GM18858 (cell line): ENCODE measurements around the gene EMC1.
"Not testable (repeated sequence)": the region's sequence is repeated elsewhere in the genome, so short reads cannot be mapped to it uniquely, and the experiment has no call there.

Experiments used
- ATAC-seq: cut with Tn5 transposase; IDR thresholded peaks from one replicate; pipeline ENCODE4 v1.9.1; 2021; ENCODE audit not compliant: unreplicated experiment

Gene EMC1

DNA sequence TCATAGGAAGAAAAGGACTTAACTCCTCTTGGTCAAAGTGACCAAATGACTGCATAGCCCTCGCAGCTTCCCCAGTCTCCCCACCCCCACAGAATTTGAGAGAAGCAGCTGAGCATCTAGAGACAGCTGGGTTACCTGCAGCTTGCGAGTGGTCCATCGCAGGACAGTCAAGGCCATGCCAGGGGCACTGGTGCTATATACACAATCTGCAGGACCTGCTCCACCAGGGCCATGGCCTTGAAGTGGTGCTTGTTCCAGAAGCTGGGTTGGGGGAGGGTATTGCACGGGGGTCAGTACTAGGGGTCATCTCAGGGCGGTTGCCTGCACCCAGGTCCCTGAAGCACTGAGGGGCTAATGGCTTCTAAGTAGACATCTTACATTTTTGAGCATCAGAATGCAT lies 10.7 kb upstream of the EMC1 start:
- ATAC-seq: no peak

DNA sequence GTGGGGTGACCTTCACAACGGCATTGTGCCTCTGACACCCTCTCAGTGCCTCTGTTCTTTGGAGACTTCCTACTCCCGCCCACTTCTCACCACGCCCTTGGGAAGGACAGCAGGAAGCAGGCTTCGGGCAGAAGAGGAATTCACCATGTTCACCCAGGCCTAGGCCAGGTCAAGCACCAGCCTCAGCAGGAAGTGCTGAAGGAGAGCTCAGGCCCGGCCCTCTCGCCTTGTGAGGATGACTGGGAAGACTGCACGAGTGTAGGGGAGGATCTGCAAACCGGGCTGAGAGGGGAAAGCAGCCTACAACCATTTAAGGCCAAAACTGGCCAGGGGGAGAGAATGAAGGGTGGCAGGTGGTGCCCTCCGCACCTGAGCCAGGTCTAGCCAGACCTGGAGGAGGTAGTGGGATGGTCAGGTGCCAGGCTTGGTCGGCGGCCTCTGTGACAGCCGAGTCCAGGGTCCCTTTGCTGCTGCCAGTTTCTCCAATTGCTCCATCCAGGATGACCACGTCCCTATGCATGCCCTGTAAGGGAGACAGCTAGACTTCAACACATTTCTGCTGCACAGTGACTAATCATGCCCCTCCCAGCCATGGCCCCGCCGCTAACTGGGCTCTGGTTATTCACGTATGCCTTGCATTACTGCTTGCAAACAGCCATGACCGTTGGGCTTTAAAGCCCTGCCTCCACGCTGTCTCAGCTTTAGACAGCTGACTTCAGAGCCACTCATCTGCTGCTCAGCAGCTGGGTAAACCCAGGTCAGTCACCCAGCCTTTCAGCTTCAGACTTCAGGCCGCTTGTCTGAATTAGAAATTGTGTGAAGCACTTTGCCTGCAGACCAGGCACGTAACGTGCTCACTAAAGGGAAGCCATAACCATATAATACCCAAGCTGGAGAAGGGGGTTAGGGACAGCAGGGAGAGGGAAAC lies 9.2 kb upstream of the EMC1 start:
- no peak for ATAC-seq

DNA sequence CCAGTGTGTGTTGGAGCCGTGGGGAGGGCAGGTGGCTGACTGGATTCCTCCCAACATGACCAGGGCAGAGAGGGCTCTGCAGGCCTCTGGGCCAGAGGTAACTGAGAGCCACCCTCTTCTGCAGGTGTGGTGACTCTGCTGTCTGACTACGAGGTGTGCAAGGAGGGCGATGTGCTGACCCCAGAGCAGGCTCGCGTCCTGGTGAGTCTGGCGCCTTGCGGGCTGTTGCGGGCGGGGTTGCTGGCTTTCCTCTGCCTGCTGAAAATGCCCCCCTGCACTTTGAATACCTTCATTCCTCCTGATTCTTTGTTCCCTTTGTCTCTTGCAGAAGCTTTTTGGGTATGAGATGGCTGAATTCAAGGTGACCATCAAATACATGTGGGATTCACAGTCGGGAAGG lies 7.0 kb upstream of the EMC1 start:
- no peak for ATAC-seq

DNA sequence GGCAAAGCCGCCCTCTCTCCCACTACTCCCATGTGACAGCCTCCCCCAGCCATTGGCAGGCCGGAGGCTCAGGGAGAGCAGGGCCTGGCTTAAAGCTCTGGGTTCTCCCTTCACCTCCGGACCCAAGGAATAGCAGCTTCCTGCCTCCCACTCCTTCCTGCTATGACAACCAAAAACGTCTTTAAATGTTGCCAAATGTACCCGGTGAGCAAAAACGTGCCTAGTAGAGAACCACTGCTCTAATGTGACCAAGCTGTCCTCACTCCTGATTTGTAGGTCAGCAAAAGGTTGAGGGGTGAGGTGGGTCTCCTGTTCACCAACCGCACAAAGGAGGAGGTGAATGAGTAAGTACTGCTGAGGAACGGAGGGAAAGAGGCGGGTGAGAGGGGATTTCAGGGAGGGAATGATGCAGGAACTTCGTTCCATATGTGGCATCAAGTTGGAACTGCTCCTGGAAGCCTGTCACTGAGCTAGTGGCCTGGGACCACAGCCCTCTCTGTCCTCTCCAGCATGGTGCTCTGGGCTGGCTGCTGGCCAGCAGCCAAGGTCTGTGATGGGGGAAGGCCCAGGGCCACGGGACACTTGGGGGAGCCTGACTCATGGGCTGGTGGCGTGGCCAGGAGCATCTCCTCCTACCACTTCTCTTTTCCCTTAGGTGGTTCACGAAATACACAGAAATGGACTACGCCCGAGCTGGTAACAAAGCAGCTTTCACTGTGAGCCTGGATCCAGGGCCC lies 6.0 kb upstream of the EMC1 start:
- no peak for ATAC-seq

DNA sequence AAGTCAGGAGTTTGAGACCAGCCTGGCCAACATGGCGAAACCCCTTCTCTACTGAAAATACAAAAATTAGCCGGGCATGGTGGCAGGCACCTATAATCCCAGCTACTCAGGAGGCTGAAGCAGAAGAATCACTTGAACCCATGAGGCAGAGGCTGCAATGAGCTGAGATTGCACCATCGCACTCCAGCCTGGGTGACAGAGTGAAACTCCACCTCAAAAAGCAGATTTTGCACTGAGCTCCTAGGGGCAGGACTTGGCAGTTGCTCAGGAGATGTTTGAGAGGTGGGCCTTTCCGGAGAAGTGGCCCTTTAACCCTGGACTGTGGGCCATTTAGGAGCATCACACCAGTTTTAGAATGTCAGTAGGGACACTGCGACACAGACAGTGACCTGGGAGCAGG lies 5.0 kb upstream of the EMC1 start:
- ATAC-seq: not testable (repeated sequence)

DNA sequence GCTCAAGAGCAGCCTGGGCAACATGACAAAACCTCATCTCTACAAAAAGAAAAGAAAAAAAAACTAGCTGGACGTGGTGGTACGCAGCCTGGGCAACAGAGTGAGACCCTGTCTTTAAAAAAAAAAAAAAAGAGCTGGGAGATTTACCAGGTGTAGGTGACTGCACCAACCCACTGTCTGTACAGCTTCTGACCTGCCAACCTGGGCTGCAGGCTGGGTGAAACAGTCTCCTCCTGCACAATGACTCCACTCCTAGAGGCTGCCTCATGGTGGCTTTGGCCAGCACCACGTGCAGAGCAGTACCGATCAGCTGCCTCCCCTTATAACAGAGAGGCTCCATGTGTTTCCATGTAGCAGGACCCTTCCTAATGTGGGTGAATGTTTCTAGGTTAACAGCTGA lies 4.0 kb upstream of the EMC1 start:
- ATAC-seq: no peak

DNA sequence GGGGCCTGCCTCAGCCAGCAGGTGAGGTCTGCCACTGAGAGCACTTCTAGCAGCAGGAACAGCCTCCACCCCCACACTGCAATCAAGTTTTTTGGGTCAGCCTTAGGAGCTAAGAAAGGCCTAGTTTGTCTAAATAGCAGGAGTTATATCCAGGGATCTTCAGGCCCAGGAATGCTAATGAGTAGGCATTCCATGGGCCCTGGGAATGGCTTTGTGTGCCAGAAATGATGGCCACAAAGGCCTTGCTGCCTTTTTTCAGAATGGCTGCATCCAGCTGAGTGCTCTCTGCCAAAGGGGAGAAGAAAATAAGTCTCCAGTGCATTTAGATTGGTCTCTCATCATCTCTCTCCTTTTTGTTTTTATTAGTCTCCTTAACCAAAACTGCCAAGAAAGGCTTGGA lies 3.1 kb upstream of the EMC1 start:
- no peak for ATAC-seq

DNA sequence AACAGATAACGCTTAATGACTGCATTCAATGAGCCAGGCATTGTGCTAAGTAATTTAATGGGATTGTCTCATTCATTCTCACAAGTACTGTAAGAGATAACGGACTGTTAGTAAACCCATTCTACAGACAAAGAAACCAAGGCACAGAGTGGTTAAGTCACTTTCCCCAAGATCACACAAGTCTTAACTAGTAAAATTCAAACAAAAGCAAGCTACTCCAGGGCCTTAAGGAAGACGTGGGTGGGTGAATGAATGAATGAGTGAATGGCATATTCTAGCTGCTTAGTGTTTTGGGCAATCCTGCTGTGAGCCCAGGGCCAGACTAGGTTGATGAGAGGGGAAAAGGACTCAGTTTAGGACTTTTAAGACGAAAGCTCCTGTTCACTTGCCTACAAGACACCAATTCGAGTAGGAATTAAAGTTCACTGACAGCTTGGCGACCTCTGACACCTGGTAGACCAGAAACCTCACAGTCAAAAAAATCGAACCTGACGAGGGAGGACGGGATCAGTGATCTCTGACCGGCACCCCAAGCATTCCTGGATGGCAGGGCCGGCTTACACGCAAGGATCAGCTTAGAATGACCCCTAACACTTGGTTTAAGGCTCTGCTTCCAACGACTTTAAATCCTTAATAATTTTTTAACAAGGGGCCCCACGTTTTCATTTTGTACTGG lies 557 bp downstream of the EMC1 start:
- ATAC-seq: no peak

DNA sequence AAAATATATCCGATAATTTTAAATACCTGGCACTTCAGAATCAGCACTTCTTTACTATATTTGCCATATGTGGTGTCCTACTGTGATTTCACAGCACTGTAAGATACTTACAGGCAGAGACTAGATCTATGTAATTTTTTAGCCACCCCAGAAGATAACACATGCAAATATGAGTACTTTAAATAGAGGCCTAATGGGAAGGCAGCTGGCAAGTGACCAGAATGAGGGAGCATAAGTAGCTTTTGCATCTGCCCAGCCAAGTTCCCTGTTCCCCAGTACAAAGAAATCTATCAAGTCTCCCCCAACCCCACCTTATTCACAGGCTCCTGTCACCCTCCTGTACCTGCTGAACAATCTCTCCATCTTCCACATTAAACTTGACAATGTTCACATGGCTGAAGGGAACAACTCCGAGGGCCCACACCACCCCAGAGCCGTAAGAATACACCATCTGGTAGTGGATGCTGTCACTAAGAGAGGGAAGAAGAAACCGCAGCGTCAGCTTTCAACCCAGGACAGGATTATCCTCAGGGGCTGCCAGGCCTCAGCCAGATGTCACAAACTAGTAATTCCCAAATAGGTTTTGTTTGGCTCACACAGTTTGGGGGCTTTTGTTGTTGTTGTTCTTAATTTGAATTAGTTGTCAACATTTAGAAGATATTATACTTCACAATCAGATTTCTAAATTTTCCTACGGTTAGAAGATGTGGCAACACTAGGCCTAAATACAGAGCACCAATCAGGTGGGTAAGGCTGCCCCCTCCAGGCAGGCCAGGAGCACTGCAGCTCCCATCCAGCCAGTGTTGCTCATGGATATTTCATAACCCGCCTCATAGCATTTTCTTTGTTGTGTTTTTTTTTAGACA lies 10.4 kb downstream of the EMC1 start:
- ATAC-seq: no peak

DNA sequence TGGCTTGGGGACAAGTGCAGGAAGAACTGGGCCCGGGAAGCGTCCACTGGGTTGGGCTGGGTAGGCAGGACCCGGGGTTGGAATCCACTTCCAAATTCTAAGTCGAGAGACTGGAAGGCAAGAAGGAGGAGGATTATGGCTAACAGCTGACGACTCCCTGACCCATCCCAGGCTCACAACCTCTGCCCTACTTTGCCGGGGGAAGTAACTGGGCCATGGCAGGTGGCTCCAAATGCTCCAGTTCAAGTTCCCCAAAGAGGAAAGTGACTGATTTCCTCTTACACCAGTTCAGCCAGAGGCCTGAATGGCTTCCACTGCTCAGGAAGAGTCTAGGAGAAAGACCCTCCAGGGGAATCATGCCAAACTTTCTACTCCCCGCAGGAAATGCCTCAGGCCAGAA lies 11.4 kb downstream of the EMC1 start:
- ATAC-seq: no peak

DNA sequence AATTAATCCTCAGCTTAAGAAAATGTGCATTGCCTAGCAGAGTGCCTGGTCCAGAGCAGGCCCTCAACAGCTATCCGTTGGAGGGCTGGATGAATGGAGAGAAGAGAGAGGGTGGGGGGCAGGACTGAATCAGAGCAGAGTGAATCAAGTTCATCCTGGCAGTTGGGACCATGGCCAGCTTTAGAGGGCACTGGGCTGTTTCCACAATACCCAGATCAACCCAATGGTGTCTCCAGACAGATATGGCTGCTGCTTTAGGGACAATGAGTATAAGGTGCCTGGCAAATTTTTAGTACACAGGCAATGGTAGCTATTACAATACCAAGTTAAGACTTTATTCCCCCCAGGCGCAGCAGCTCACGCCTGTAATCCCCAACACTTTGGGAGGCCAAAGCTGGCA lies 17.1 kb downstream of the EMC1 start:
- no peak for ATAC-seq

DNA sequence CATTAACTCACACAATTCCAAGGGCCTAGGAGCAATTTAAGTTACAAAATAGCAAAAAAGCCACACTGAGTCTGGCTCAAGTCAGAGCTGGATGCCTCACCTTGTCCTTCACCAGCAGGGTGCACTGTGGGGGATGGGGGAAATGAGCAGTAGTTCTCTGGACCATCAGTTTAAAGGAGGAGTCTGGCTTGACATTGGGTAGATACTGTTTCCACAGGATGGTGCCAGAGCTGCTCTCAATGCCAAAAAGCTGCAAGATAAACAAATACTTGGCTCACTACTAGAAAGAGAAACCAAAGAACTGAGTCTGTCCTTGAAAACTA lies 18.8 kb downstream of the EMC1 start:
- no peak for ATAC-seq

DNA sequence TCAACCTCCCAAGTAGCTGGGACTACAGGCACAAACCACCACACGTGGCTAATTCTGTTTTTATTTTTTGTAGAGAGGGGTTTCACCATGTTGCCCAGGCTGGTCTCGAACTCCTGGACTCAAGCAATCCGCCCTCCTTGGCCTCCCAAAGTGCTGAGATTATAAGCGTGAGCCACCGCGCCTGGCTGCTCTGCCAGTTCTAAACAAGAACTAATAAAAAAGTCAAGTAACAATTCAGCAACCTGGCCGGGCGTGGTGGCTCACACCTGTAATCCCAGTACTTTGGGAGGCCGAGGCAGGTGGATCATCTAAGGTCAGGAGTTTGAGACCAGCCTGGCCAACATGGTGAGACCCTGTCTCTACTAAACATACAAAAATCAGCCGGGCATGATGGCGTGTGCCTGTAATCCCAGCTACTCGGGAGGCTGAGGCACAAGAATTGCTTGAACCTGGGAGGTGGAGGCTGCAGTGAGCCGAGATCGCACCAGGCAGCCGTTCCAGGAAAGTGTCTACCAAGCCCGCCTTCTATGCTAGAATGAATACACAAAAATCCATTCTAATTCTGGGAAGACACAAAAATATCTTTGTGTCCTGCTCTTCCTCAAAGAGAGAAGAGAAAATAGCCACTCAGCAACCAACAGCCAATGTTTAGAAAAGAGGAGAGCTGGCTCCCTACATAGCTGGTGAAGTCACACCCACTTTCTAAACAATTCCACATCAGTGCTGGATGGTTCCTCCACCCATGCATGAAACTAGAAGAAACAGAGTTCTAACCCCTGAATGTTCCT lies 19.4 kb downstream of the EMC1 start:
- not testable (repeated sequence) for ATAC-seq

DNA sequence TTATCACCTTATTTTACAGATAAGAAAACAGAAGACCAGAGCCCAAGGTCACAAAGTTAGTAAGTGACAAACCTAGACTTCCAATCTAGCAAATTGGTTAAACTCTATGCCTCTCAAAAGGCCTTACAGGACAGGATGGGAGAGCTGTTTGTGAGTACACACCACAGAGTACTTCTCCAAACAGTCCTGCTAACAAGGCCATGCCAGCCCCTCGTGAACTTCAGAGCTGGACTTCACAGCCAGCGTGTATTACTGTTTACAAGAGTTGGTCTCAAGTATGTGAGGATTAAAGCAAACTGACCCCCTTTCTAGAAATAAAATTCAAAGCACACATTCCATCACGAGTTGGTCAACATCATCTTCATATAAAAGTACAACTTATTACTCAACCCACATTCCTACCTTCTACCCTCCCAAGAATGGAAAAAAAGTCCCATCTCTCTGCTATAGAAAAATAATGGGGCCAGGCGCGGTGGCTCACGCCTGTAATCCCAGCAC lies 21.4 kb downstream of the EMC1 start:
- no peak for ATAC-seq

DNA sequence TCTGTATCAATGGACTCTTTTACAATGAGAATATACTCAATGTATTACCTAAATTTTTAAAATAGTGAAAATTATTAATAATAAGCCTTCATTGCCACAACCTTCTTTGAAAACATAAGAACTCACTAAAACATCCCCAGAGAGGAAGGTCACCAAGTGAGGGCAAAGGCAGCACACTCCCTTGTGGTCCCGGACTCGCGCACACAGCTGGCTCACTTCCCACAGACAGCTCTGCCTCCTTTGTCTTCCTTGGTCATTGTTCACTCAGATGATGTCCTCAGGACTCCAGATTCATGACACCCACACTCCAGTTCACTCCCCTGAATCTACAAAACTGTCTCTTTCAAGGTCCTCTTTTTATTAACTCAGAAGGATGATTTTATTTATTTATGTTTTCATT lies 22.1 kb downstream of the EMC1 start:
- no peak for ATAC-seq

DNA sequence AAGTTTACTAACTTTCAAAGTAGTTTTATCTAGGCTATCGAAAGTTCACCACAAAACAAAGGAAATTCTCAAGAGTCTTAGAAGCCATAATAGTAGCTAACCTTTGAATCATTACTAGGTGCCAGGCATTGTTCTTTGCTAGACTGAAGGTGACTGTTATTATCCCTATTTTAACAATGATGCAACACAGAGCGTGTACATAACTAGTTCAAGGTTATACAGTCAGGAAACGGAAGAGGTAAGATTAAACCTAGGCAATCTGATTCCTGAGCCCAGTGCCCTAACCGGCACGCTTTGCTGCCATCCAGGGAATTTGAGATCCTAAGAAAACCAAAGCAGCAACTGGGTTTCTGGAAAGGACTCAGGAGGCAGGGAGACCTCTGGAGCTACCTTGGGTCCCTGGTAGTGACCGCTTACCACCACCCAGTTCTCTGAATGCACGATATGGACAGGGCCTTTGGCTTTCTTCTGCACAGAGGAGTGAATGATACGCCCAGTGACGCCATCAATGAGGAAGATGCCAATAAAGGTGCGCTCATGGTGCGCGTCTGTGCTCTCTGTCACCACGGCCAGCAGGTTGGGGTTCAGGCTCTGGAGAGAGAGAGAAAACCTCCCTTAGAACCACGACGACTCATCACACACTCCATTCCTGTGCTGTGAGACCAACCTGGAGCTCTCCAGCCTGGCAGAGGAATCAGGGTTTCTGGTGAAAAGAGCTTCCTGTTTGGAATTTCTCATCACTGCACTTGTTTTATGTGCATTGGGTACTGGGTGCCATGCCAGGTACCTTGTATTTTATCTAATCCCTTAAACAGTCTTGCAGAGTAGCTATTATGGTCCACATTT lies 28.1 kb downstream of the EMC1 start:
- no peak for ATAC-seq

DNA sequence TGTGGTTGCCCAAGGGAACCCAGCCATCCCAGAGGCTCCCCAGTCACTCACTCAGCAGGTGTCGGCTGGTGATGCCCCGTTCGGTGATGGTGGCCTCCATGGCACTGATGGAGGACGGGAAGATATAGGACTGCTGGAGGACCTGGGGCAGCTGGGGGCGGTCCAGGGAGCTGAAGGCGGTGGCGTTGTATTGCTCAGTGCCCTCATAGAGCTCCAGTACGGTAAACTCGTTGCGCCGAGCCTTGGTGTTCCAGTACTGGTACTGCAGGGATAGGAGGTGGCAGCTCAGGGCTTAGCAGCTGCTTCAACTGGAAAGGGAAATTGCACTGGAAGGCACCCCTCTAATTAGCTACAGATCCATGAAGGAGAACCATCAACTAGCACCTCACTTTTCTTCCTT lies 28.8 kb downstream of the EMC1 start:
- ATAC-seq: no peak

DNA sequence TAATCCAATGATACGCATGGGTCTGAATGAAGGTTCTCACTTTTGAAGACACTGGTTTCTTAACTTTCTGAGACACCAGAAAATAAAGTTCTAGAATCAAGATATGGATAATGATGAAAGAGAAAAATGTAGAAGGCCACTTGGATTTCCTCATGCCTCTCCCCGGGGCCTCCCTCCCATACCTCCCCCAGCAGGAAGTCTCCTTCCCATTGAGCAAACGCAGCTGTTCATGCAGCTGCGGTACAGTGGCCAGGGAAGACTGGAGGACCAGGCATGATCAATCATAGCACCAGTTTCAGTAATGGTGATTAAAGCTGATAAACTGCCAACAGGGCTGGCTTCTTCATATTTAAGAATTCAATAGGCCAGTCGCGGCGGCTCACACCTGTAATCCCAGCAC lies 30.3 kb downstream of the EMC1 start:
- no peak for ATAC-seq
